Stimulated activated CD8-positive, alpha-beta memory T cell treated with anti-CD3 and anti-CD28 coated beads, Interleukin-12 subunit alpha, Interleukin-12 subunit beta, amount 100 ng/mL, for 1 hour (primary cell): Measurements from ENCODE around the gene ATG4B.
"Not testable (repeated sequence)": the region's sequence is repeated elsewhere in the genome, so short reads cannot be mapped to it uniquely, and the experiment has no call there.

Source experiments
- DNase-seq: peaks from one replicate; pipeline ENCODE4 v3.0.0-alpha.2; 2020; ENCODE audit warnings: low read depth

ATG4B gene

GRCh38 chr2:241637018-241637794 is at the start of gene ATG4B, which contains the start of gene THAP4:
Gene ATG4B, plus strand, starts transcription at chr2:241637693. Its CDS starts 22 bp downstream, at chr2:241637715.
Gene THAP4, minus strand, starts transcription at chr2:241637158. Its CDS starts 141 bp downstream, at chr2:241637017.
- DNase-seq, result peak; percentile 53

DNA sequence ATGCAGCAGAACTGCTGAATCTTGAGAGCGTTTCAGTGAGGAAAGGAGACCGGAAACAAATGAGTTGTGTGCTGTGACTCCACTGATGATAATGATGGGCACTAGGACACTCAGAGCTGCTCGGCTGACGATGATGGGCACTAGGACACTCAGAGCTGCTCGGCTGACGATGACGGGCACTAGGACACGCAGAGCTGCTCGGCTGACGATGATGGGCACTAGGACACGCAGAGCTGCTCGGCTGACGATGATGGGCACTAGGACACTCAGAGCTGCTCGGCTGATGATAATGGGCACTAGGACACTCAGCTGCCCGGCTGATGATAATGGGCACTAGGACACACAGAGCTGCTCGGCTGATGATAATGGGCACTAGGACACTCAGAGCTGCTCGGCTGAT is 47.6 kb upstream of the ATG4B start:
- not testable (repeated sequence) for DNase-seq

DNA sequence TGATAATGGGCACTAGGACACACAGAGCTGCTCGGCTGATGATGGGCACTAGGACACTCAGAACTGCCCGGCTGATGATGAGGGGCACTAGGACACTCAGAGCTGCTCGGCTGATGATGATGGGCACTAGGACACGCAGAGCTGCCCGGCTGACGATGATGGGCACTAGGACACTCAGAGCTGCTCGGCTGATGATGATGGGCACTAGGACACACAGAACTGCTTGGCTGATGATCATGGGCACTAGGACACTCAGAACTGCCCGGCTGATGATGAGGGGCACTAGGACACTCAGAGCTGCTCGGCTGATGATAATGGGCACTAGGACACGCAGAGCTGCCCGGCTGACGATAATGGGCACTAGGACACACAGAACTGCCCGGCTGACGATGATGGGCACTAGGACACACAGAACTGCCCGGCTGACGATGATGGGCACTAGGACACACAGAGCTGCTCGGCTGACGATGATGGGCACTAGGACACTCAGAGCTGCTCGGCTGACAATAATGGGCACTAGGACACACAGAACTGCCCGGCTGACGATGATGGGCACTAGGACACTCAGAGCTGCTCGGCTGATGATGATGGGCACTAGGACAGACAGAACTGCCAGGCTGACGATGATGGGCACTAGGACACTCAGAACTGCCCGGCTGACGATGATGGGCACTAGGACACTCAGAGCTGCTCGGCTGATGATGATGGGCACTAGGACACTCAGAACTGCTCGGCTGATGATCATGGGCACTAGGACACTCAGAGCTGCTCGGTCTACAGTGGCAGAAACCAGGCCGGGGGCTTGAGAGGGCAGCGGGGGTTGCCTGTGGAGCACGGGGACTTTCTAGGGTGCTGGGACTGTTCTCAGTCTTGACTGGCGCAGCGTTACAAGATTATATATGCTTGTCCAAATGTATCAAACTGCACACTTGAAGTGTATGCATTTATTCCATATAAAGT is 46.7 kb upstream of the ATG4B start:
- DNase-seq, result not testable (repeated sequence)

- no peak for DNase-seq
Observed at GRCh38 chr2:241592126-241592845, 45.2 kb upstream of the ATG4B start.

DNA sequence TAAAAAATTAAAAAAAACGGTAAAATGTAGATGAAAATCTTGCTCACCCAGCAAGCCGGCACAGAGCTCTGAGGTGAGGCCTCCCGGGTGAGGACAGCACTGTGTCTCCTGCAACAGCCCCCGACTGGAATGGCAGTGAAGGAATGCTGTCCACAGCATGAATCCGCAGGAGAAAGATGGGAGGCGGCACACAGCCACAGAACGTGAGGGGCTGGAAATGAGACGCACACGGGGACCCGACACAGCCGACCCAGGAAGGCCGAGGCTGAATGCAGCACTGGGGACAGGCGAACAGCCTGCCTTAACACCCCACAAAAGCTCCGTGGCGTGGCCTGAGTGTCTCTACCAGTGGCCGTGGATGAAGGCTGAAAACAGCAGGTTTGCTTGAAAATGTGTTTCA is 44.2 kb upstream of the ATG4B start:
- DNase-seq, result no peak

DNA sequence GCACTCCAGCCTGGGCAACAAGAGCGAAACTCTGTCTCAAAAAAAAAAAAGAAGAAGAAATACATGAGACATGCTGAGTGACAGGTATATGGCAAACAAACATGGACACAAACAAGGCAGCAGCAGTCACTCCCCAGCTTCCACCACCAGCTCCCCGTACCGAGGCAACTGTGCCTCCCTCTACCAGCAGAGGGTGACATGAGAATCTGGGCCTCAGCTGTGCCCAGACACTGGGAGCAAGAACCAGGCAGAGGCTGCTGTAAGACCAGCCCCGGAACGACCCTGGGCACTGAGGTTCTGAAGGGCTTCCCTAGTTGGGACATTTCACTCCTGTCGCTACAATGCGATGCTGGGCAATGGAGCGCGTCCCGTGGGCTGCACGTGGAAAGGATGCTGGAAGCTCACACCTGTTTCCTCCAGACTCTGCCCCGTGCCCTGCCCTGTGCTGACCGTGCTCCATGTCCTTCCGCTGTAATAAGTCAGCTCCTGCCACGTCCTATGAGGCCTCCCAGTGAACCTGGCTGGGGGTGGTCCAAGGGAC is 41.8 kb upstream of the ATG4B start:
- no peak for DNase-seq

GRCh38 chr2:241597561-241597960 is 39.9 kb upstream of the ATG4B start:
- no peak for DNase-seq

GRCh38 chr2:241598061-241598460 is 39.4 kb upstream of the ATG4B start:
- DNase-seq, result no peak

GRCh38 chr2:241598487-241598886 is 39.0 kb upstream of the ATG4B start:
- DNase-seq, result no peak

- no peak for DNase-seq
Observed at GRCh38 chr2:241599615-241600014, 37.9 kb upstream of the ATG4B start.

- no peak for DNase-seq
Observed at GRCh38 chr2:241601841-241602240, 35.7 kb upstream of the ATG4B start.

DNA sequence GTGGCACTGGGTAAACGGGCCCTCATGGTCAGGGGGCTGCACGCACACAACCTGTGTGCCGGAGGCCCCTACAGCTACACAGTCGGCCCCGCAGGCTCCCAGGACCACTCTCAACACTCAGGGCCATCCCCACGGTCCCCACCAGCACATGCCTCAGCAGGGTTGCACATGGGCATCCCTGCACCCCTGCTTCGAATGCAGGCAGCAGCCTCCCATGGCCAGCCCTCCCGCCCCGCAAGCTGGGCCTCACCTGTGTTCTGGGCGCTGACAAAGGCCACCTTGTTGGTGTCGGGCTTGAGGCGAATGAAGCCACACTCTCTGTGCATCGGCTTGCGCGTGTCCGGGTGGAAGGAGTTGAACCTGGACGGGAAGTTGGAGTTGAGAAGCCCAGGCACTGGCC is 34.8 kb upstream of the ATG4B start:
- DNase-seq, result no peak

DNA sequence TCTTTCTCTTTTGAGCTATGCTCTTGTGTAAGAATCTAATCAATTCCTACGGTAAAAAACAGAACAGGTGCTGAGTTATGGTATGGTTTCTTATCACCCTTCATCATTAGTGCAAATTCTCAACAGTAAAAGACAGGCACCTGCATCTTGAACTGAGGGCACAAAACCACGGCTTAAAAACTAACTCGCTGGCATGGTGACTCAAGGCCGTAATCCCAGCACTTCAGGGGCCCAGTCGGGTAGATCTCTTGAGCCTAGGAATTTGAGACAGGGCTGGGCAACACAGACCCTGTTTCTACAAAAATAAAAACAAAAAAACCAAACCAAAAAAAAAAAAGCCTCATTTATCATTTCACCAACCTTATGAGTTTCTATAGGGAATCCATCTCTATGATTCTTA is 33.8 kb upstream of the ATG4B start:
- no peak for DNase-seq

DNA sequence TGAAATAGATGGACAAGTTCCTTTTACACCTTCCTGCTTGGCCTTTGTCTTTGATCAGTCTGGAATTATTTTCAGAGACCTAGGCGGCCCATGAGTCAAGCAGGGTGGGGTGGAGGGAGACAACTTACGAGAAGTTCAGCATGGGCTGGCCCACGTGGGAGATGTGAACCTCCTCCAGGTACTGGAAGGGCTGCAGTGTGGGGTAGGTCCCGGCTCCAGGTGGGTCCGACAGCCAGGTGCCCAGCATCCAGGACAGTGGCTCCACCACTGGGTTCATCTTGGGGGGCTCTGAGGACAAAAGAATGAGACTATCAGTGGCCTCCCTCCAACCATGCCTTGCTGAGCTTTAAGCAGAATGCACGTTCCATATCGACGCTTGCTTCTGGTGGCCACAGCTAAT is 31.3 kb upstream of the ATG4B start:
- no peak for DNase-seq

DNA sequence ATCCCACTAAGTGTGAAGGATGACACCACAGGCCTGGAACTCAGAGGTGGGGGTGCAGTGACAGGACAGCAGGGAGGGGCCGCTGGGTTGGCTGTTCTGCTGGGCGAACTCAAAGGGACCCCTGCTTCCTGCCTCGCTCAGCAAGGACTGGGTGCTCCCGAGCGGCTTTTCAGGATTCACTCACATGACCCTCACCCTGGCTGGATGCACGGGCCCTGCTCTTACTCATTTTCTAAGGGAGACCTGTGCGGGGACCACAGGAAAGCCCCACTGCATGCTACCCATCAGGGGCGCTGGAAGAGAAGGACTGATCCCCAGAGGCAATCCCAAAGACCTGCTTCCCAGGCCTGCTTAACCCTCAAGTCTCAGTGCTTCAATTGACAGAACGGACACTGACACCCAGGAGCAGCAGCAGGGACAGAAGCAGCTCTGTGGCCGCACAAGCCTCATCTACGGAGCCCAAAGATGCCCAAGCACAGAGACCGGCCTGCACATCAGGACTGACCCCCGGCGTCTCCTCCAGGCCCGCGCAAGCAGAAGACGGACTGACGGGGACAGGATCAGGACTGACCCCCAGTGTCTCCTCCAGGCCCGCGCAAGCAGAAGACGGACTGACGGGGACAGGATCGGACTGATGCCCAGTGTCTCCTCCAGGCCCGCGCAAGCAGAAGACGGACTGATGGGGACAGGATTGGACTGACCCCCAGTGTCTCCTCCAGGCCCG is 30.2 kb upstream of the ATG4B start:
- no peak for DNase-seq

DNA sequence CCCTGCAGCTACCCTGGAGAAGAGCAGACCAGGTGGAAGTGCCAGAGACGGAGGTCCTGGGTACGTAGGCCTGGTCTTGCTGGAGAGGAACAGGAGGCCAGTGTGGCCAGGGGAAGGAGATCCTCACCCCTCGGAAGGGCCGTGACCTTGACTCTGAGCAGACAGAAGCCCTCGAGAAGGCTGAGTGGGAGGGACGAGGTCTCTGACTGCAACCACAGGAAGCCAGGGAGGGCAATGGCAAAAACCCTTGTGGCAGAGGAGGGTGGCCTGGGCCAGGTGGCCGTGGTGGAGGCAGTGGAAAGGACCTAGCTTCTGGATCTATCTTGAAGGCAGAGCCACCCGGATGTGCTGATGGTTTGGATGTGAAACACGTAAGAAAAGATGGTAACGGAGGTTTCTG is 28.6 kb upstream of the ATG4B start:
- DNase-seq, result no peak

- DNase-seq, result peak; percentile 79
Observed at GRCh38 chr2:241609859-241610793, 27.4 kb upstream of the ATG4B start.

DNA sequence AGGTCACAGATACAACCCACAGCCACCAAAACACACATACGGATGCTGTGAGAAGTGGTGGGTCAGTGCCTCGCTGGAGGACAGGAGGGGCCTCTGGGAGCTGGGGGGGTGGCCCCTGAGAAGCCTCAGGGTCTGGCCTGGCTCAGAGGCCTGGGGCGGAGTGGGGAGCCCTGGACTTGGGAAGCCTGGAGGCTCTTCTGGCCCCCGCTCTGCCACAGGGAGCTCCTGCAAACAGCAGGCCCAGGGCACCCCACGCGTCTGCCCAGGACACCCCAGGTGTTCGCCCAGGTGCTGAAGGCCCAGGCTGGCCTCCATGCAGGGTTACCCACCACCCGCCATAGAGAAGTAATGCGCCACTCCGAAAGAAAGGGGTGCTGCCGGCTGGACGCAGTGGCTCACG is 26.4 kb upstream of the ATG4B start:
- no peak for DNase-seq

DNA sequence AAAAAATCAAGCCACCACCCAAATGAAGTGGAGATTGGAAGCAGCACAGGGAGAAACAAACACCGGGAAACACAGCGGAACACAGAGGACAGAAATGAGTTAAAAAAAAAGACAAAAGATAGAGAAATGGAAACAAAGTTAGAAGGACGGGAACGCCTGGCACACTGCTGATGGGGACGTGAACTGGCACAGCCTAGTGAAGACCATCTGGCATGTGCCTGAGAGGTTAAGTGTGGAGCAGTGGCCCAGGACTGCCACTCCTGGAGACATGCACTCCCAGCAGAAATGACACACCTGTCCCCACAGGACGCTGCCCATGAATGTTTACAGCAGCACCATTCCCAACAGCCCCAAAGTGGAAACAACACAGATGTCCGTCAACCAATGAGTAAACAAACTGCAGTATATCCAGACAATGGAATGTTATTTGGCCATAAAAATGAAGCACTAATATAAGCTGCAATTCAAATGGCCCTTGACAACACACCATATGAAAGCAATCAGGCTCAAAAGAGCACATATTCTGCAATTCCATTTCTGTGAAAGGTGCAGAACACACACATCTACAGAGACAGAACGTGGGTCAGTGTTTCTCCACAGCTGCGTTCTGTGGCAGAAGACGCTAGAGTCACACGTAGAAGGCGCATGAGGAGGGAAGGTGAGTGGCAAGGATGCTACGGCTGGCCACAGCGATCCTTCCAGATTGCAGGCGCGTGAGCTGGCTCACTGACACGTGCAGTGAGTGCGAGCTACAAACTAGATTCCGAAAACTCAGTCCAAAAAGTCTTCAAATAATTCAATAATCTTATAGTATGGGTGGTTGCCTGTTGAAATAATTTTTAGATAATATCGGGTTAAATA is 25.1 kb upstream of the ATG4B start:
- no peak for DNase-seq
